Pancreas (tissue), 10 donors: ENCODE measurements around the gene TMEM60. TPM values are rescaled to one million over a fixed set of nuclear protein-coding genes. Genes with fewer than 3 reads are reported as not detected.

ENCODE experiments used
- ATAC-seq, 4 donors: fragments of 200-7000 bp; cut with Tn5 transposase; one replicate each; pipeline versions ENCODE4 v1.8.0 to v1.9.1; 2020; ENCODE audit warnings: mild to moderate bottlenecking in 4 of 4, moderate library complexity in 4 of 4
- DNase-seq, 6 donors: peaks; one replicate each; pipeline ENCODE4 v3.0.0-alpha.2; 2020
- FAIRE-seq: peaks from 2 replicates; lab custom pipeline; 2012; peaks lifted over from hg19 to GRCh38; lab: Jason Lieb, UNC
- H3K27ac ChIP-seq, 4 donors: fragments of 200-600 bp; sonication (generic); 1 replicate in 3 of 4; 2 replicates in 1 of 4; pipeline versions ENCODE4 v1.5.0 to v1.8.0; 2020
- H3K27me3 ChIP-seq, 4 donors: fragments of 200-600 bp; one replicate each; pipeline ENCODE4 v1.8.0; 2021
- H3K36me3 ChIP-seq, 3 donors: fragments of 200-600 bp; sonication (generic) in 1 of 3; one replicate each; pipeline versions ENCODE4 v1.5.0 to v1.8.0; 2020 to 2021
- H3K4me1 ChIP-seq, 3 donors: fragments of 200-600 bp; one replicate each; pipeline ENCODE4 v1.8.0; 2021
- H3K4me3 ChIP-seq, 4 donors: fragments of 200-600 bp; sonication (generic) in 2 of 4; one replicate each; pipeline versions ENCODE4 v1.5.0 to v1.8.0; 2020 to 2021
- H3K9me3 ChIP-seq, 4 donors: fragments of 200-600 bp; one replicate each; pipeline ENCODE4 v1.8.0; 2021
- CTCF ChIP-seq, 4 donors: fragments of 200-600 bp; sonication (generic) in 3 of 4; IDR thresholded peaks; one replicate each; pipeline versions ENCODE4 v1.5.0 to v1.8.0; 2021; ENCODE audit warnings: antibody characterized with exemption in 4 of 4
- WGBS, 2 donors: extraction: QIAGEN DNeasy Blood & Tissue Kit; methylation state at CpG; one replicate each; pipeline ENCODE4 v1.1.7; 2013; 5-methylcytosine and 5-hydroxymethylcytosine counted together
- intact Hi-C, 3 donors: fragments of 100-400 bp; cut with DNase I; formaldehyde crosslinking; loops; one replicate each; pipeline versions ENCODE4 v1.11.1 to v1.14.2; 2022
- polyA plus RNA-seq, 2 donors: library from polyadenylated mRNA; stranded (reverse); fragments of 200-250 nt; gene quantifications; one replicate each; pipeline ENCODE4 v1.2.3, GENCODE V29; 2013
- total RNA-seq, 6 donors: library from RNA; stranded (reverse); fragmentation: NEBNext Ultra II Directional in 4 of 6; extraction: Animal tissue kit (Norgen Biotek cat#: 25700) in 4 of 6; gene quantifications; one replicate each; pipeline versions ENCODE4 v1.2.1 to v1.2.4, GENCODE V29; 2021 to 2023
- donor health status: healthy with polysubstance abuse.
- donor health status: DM: no; HTN: no; CAD: no; lungs with moderate emphysema.
- donor health status: DM: no; HTN: no; CAD: no.
- donor health status: control.
- donor health status: control.
- donor health status: Bipolar disorder and iron deficiency.
- donor health status: DM: yes; HTN: yes; CAD: no.
- donor health status: DM: no; HTN: no; CAD: no.
- donor health status: DM: no; HTN: no; CAD: no.
- donor health status: DM: yes; HTN: yes; CAD: no.

TMEM60 gene
- total and polyA plus RNA-seq, 8 donors = 6.2 to 22.0 (median 8.2) TPM

GRCh38 chr7:77757589-77757988 lies 40.6 kb downstream of the TMEM60 start:
- intact Hi-C loops = loop anchor here in 1 of 3 donors (10.0 kb wide), 1 partner anchor 103 kb away; no protein-coding TSS in a partner anchor
- Histone ChIP-seq H3K36me3 (no peaks in the 10 kb centered on the region), H3K27ac (no peak overlapping the region), H3K4me3 (no peak overlapping the region), H3K4me1 (peaks cover 28 to 37% (median 35%) of the 10 kb centered on the region in 3 donors), H3K27me3 (no peaks in the 10 kb centered on the region), H3K9me3 (no peaks in the 10 kb centered on the region)
- WGBS, 2 donors = 8 to 9% methylated on average over 1 of the region's 1 CpG
- no peak for ATAC-seq
- FAIRE-seq = no peak
- TF ChIP-seq CTCF (IDR thresholded peaks at IDR 0.05) = no peak
- no peak for DNase-seq

- no peak for DNase-seq
- Histone ChIP-seq H3K9me3 (no peaks in the 10 kb centered on the region), H3K27me3 (no peaks in the 10 kb centered on the region), H3K36me3 (no peaks in the 10 kb centered on the region), H3K4me3 (no peak overlapping the region), H3K4me1 (peaks cover 0 to 11% (median 6%) of the 10 kb centered on the region in 3 donors), H3K27ac (no peak overlapping the region)
- intact Hi-C loops = loop anchor here in 1 of 3 donors (10.0 kb wide), 1 partner anchor 98 kb away; no protein-coding TSS in a partner anchor
- 58 to 62% methylated on average over 1 of the region's 1 CpG for WGBS, 2 donors
- no peak for ATAC-seq
- FAIRE-seq = no peak
- TF ChIP-seq CTCF (IDR thresholded peaks at IDR 0.05) = no peak
These were observed 45.1 kb downstream of the TMEM60 start for GRCh38 chr7:77753173-77753572.

- ATAC-seq = peak in 3 of 4 donors; percentile 31 to 75 (median 68)
- H3K4me1 ChIP-seq = peaks cover 3 to 16% (median 12%) of the 10 kb centered on the region in 3 donors
These were observed 46.2 kb downstream of the TMEM60 start for GRCh38 chr7:77752016-77752415.

GRCh38 chr7:77747718-77748117 lies 50.5 kb downstream of the TMEM60 start:
- FAIRE-seq (no peak), ATAC-seq (no peak)
- no peak overlapping the region for H3K4me3 ChIP-seq

More at GRCh38 chr7:77752016-77752415, 46.2 kb downstream of the TMEM60 start:
- no peak for DNase-seq
- H3K4me3 ChIP-seq = no peak overlapping the region
- no peak for FAIRE-seq
- no peaks in the 10 kb centered on the region for H3K9me3 ChIP-seq
- H3K27ac ChIP-seq = no peak overlapping the region
- TF ChIP-seq CTCF (IDR thresholded peaks at IDR 0.05) = no peak
- no peaks in the 10 kb centered on the region for H3K36me3 ChIP-seq
- H3K27me3 ChIP-seq = no peaks in the 10 kb centered on the region
- 66 to 71% methylated on average over 2 of the region's 2 CpGs for WGBS, 2 donors
- intact Hi-C loops = loop anchor here in 1 of 3 donors (10.0 kb wide), 1 partner anchor 97 kb away; no protein-coding TSS in a partner anchor

More at GRCh38 chr7:77747718-77748117, 50.5 kb downstream of the TMEM60 start:
- no peaks in the 10 kb centered on the region for H3K27me3 ChIP-seq
- peaks cover 8 to 16% (median 12%) of the 10 kb centered on the region in 3 donors for H3K4me1 ChIP-seq
- H3K27ac ChIP-seq = no peak overlapping the region
- no peak for TF ChIP-seq CTCF (IDR thresholded peaks at IDR 0.05)
- H3K9me3 ChIP-seq = no peaks in the 10 kb centered on the region
- DNase-seq = no peak
- intact Hi-C loops = no loop called here
- WGBS, 2 donors = 78 to 79% methylated on average over 1 of the region's 1 CpG
- H3K36me3 ChIP-seq = no peaks in the 10 kb centered on the region
